ENCODE results near the gene TMEM238.

The TMEM238 gene

GRCh38 chr19:55376241-55376933 lies 7.7 kb downstream of the TMEM238 start, which contains the start of gene TMEM190:
Gene TMEM190 (plus strand): TSS chr19:55376826. CDS start chr19:55376854, 28 bp downstream.
- no peak for DNase-seq

- no peak for DNase-seq
Observed at GRCh38 chr19:55373993-55374757, 9.9 kb downstream of the TMEM238 start.

DNA sequence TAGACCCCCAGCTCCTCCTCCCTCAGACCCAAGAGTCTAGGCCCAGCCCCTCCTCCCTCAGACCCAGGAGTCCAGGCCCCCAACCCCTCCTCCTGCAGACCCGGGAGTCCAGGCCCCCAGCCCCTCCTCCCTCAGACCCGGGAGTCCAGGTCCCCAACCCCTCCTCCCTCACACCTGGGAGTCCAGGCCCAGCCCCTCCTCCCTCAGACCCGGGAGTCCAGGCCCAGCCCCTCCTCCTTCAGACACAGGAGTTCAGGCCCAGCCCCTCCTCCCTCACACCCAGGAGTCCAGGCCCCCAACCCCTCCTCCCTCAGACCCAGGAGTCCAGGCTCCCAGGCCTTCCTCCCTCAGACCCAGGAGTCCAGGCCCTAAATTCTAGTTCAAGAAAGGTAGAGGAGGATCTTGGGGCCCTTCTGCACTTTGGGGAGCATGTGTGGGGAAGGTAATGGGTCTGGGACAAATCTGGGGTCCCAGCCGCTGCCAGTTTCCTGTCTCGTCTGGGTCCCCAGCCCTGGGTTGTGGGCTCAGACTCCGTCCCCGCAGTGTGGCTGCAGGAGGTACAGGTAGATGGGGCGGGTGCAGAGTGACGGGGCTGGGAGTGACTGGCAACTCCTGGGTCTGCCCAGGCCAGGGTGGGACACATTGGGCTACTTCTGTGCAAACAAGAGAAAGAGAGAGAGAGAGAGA lies 10.6 kb downstream of the TMEM238 start:
- DNase-seq, result no peak

DNA sequence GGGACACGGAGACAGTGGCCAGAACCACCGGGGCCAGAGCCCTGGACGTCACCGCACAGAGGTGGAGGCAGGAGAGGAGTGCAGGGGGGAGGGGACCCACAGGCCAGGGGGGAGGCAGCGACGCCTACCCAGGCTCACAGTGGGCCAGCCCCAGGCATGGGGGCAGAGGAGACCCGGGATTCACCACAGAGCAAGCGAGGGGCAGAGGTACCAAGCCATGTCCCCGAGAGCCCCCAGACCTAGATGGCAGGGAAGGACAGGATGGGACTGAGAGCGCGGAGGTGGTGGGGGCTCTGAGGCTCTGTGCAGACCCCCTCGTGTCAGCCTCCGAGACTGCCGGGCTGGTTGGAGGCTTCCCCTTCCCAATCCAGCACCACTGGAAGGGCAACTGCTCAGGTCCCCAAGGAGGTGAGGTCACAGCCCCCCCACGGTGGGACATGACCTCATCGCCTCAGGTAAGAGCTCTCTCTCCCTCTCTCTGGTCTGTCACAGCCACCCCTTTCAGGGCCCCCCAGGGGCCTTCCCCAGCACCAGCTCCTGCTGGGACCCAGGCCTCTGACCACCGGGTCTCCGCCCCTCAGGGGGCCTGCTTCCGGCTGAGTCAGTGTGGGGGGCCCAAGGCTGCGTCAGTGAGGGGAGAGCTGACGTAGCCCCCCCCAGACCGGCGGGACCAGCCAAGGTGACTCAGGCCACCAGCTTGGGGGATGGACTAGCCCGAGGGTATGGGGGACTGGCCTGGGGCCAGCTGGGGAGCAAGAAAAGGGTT lies 11.6 kb downstream of the TMEM238 start:
- no peak for DNase-seq

GRCh38 chr19:55370305-55370988 lies 13.6 kb downstream of the TMEM238 start, which contains the start of gene IL11:
Gene IL11 (minus strand): TSS chr19:55370463. CDS start chr19:55370310, 153 bp downstream.
- no peak for DNase-seq

DNA sequence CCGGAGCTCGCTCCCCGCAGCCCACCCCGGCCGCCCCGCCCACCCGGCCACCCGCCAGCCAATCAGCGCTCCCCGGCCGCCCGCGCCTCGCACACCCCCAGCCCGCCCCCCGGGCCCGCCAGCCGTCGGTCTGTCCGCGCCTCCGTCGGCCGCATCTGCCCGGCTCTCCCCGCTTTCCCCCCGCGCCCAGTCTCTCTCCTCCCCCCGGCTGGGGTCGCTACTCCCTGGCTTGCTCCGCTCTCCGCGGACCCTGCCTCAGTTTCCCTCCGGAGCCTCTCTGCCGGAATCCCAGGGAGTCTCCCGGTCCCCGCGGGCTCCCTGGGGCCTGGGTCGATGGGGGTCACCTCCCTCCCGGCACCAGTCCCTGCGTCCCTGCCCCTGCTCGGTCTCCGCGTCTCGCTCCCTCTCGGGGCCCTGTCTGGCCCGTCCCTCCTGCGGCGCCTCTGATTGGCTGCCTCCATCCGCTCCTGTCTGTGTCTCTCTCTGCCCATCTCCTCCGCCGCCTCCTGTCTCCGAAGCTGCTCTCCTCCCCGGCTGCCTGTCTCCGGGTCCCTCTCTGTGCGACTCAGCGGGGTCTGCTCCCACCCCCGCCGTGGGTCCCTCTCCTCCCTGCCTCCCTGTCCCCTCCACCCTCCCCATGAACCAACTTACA lies 14.3 kb downstream of the TMEM238 start:
- peak in 3 of 6 experiments; percentile 18 to 31 (median 20) for DNase-seq

DNA sequence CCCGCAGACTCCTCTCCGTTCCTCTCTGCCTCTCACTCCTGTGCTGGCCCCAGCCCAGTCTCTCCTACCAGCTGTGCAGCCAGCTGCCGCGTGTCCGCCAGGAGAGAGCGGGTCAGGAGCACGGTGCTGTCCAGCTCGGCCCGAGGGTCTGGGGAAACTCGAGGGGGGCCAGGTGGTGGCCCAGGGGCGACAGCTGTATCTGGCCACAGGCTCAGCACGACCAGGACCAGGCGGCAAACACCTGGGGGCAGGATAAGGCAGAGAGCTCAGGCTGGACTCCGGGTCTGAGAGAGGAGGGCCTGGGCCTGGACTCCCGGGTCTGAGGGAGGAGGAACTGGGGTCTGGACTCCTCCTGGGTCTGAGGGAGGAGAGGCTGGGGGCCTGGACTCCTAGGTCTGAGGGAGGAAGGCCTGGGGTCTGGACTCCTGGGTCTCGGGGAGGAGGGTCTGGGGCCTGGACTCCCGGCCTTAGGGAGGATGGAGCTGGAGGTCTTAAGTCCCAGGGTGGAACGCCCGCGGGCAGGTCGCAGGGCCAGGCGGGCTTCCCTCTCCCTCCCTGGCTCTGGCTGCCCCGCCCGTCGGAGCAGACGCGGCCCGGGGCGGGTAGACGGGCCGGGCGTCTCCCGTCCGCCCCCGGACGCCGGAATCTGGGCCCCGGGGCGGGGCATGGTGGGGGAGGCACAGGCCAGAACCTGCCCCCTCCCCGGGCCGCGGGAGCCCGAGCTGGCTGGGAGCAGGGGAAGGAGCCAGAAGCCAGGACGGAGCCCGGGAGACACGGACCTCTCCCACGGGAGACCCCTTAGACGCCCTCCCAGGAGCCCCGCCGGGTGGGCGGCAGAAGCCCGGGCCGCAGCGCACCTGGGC lies 15.2 kb downstream of the TMEM238 start:
- DNase-seq, result no peak

- DNase-seq, result no peak
Observed at GRCh38 chr19:55368106-55368505, 16.0 kb downstream of the TMEM238 start.

DNA sequence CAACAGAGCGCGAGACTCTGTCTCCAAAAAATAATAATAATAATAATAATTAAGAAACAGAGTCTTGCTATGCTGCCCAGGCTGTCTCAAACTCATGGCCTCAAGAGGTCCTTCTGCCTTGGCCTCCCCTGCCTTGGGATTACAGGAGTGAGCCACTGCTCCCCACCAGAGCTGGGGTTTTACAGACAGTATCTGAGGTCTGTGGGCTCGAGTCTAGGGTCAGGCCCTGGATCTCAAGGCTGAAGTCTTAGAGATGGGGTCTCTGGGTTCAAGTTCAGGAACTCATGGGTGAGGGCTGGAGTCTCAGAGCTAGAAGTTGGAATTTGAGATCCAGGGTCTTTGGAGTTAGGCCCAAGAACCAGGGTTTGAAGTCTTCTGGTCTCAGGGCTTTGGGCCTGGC lies 17.3 kb downstream of the TMEM238 start:
- DNase-seq, result no peak

- DNase-seq, result no peak
Observed at GRCh38 chr19:55365964-55366363, 18.1 kb downstream of the TMEM238 start.

GRCh38 chr19:55365245-55365644 lies 18.8 kb downstream of the TMEM238 start:
- no peak for DNase-seq

DNA sequence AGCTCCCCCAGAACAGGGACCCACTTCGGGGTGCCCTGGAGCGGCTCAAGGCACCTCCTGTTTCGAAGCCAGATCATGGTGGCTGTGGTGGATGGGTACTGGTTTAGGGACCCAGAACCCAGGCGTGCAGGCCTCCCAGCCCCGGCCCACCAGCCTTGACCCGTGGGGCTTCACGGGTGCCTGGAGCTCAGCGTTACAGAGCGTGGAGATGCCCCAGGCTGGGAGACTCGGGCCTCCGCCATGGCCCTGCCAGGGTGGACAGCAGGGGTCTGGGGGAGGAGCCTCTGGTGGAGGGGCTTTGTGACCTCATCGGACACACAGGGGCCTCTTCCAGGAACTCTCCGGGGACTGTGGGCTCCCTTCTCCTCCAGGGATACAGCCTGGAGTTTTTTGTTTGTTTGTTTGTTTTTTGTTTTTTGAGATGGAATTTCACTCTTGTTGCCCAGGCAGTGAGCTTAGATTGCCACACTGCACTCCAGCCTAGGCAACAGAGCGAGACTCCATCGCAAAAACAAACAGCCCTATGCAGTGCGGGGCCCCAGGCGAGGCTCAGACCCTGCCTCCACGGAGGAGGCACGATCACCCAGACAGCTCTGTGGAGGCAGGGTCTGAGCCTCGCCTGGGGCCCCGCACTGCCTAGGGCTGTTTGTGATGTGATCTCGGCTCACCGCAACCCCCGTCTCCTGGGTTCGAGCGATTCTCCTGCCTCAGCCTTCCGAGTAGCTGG lies 20.9 kb downstream of the TMEM238 start, which contains the start of gene GARIN5B:
Gene GARIN5B (minus strand): TSS at position 271 of the 727 bp plus-strand sequence. CDS start 194 bp downstream, at position 77.
- DNase-seq, result no peak

DNA sequence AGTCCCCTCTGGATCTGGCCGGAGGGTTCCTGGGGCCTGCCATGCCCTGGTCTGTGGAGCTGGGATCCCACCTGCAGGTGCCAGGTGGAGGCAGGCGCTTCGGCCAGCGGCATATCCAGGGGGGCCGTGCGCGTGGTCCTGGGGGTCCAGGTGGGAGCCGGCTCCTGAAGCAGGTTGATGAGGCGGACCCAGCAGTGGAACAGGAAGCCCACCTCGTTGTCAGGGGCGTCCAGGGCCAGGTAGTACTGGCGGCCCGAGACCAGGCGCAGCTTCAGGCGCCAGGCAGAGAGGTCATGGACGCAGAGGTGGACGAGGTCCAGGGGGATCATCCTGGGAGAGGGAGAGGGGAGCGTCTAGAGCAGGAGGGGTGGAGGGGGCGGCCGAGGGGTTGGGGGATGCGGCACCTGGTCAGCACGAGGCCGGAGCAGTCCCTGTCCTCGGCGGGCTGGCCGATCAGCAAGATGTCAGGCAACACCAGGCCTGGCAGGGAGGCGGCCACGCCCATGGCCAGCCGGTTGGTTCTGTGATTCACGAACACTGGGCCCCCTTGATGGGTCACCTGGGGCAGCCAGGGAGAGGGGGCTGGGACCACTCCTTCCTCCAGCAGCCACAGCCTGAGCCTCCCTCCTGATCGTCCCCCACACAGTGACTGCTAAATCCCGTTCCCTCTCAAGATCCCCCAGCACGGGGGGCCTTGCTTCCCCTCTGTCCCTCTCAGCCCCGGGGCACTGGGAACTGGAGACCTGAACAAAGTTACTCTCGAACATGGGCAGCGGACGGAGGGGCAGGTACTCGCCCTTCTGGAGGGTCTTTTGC lies 21.7 kb downstream of the TMEM238 start:
- DNase-seq, result no peak

GRCh38 chr19:55360902-55361301 lies 23.2 kb downstream of the TMEM238 start:
- DNase-seq, result no peak

DNA sequence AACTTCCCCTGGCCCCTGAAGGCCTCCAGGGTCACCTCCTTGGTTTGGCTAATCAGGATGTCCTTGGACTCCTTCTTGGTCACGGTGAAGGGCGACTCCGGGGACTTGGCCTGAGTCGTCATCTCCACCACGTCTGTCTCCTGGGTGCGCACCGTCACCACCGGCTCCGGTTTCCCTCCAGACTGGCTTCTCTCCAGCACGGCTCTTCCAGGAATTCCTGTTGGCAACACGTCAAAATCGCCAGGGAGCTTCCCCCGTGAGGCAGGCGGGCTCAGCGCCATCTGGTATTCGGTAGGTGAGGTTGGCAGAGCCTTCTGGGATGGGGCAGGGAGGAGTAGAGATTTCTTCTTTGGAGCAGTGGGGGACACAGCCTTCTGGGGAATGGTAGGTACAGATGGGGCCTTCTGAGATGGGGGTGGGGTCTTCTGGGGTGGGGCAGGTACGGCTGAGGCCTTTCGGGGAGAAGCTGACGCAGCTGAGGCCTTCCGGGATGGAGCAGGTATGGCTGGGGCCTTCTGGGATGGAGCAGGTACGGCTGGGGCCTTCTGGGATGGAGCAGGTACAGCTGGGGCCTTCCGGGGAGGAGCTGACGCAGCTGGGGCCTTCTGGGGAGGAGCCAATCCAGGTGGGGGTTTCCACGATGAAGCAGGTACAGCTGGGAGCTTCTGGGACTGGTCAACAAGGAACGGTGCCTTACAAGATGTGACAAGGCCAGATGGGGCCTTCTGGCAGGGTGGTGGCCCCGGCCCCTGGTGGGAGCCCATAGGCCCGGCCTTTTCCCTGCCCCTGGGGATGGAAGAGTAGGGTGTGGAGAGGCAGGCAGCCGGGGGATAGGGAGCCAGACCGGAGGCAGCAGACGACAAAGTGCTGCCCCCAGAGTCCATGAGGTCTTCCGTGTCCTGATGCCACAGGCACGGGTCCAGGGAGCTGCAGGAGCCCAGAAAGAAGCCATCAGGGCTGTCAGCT lies 24.9 kb downstream of the TMEM238 start:
- DNase-seq, result no peak

DNA sequence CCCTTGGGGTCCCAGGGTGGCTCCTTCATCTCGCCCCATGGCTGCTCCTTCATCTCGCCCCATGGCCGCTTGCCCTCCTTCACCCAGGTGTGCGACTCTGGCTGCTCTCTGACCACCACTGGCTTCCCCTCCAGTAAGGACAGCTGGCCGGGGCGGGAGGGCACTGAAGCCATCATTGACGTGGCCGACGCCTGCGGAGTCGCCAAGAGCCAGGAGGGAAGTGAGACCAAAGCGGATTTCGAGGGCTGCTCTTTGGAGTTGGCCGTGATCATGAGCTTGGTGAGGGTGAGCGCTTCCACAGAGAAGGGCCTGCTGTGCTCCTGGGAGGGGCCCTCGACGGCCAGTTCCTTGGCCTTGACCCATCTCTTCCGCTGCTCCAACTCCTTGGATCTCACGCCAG lies 25.6 kb downstream of the TMEM238 start:
- no peak for DNase-seq

- DNase-seq, result no peak
Observed at GRCh38 chr19:55355213-55355821, 28.8 kb downstream of the TMEM238 start.
